Measurements from ENCODE around the gene RIN3.

- TF ChIP-seq POLR2A (IDR thresholded peaks at IDR 0.05; ENCODE audit: low read depth, low read length) (no peak), CTCF (conservative IDR thresholded peaks at IDR 0.05; ENCODE audit: low read depth, low read length) (no peak), CHD1 (IDR thresholded peaks at IDR 0.05; ENCODE audit: low read depth, low read length) (no peak), CEBPB (IDR thresholded peaks at IDR 0.05; ENCODE audit: low read depth, low read length) (no peak), MAZ (IDR thresholded peaks at IDR 0.05; ENCODE audit: borderline replicate concordance, low read depth, low read length) (no peak)
Measured at GRCh38 chr14:92677955-92678354, 164.4 kb downstream of the RIN3 start.
